Skeletal muscle satellite cell (primary cell): Measurements from ENCODE around the gene TCP1.
"Not testable (repeated sequence)": the region's sequence is repeated elsewhere in the genome, so short reads cannot be mapped to it uniquely, and the experiment has no call there.

Experiments used
- H3K27me3 ChIP-seq: 2 replicates; pipeline ENCODE4 v1.7.0; 2013; ENCODE audit warnings: low read length; ENCODE audit not compliant: control insufficient read depth, insufficient read depth
- H3K36me3 ChIP-seq: 2 replicates; pipeline ENCODE4 v1.7.0; 2013; ENCODE audit warnings: mild to moderate bottlenecking, control low read depth, low read length; ENCODE audit not compliant: insufficient read depth
- H3K4me1 ChIP-seq: 2 replicates; pipeline ENCODE4 v1.7.0; 2013; ENCODE audit warnings: low read length; ENCODE audit not compliant: control insufficient read depth, insufficient read depth
- H3K4me2 ChIP-seq: 2 replicates; pipeline ENCODE4 v1.7.0; 2013; ENCODE audit warnings: mild to moderate bottlenecking, low read length
- H3K4me3 ChIP-seq: 2 replicates; pipeline ENCODE4 v1.7.0; 2013; ENCODE audit warnings: low read length
- H3K9ac ChIP-seq: 2 replicates; pipeline ENCODE4 v1.7.0; 2013; ENCODE audit warnings: mild to moderate bottlenecking, low read depth, low read length, moderate library complexity
- H3K9me3 ChIP-seq: replicated peaks from 2 replicates; pipeline ENCODE4 v1.7.0; 2013; ENCODE audit warnings: mild to moderate bottlenecking, control low read depth, low read length

Gene TCP1

DNA sequence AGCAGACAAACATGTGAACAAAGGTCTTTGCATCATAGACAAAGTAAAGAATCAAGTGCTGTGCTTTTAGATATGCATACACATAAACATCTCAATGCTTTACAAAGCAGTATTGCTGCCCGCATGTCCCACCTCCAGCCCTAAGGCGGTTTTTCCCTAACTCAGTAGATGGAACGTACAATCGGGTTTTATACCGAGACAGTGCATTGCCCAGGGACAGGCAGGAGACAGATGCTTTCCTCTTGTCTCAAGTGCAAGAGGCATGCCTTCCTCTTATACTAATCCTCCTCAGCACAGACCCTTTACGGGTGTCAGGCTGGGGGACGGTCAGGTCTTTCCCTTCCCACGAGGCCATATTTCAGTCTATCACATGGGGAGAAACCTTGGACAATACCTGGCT, 5.6 kb upstream of the TCP1 start:
- Histone ChIP-seq H3K36me3 (peaks cover 38% of the 10 kb centered on the region), H3K4me1 (peaks cover 20% of the 10 kb centered on the region)
- not testable (repeated sequence) for H3K27me3 ChIP-seq, H3K4me3 ChIP-seq, H3K9me3 ChIP-seq, H3K4me2 ChIP-seq, H3K9ac ChIP-seq

DNA sequence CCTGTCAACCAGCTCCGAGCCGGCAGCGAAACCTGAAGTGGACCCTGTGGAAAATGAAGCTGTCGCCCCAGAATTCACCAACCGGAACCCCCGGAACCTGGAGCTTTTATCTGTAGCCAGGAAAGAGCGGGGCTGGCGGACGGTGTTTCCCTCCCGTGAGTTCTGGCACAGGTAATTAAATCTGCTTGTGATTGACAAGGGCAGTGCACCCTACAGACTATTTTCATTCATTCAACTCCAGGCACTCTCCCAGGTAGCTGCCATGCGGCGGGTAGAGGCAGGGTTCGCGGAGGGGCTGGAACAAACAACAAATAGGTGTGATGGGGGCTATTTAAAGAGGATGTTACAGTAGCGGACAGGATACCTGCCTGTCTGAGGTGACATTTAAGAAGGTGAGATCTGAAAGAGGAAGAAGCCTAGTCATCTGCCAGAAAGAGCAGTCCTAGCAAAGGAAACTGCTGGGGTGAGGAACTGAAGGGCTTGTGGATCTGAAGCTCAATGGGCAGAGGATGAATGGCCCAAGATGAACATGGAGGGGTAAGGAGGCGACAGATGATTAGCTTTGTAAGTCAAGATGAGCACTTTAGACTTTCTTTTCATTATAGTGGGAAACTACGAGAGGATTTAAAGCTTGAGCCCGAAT, 1.7 kb upstream of the TCP1 start:
- Histone ChIP-seq H3K9ac (peak overlapping the region; percentile 88), H3K36me3 (peaks cover 22% of the 10 kb centered on the region), H3K4me3 (peak overlapping the region; percentile 81), H3K9me3 (no peaks in the 10 kb centered on the region), H3K4me1 (peaks cover 33% of the 10 kb centered on the region), H3K27me3 (no peaks in the 10 kb centered on the region), H3K4me2 (peak overlapping the region; percentile 91)

DNA sequence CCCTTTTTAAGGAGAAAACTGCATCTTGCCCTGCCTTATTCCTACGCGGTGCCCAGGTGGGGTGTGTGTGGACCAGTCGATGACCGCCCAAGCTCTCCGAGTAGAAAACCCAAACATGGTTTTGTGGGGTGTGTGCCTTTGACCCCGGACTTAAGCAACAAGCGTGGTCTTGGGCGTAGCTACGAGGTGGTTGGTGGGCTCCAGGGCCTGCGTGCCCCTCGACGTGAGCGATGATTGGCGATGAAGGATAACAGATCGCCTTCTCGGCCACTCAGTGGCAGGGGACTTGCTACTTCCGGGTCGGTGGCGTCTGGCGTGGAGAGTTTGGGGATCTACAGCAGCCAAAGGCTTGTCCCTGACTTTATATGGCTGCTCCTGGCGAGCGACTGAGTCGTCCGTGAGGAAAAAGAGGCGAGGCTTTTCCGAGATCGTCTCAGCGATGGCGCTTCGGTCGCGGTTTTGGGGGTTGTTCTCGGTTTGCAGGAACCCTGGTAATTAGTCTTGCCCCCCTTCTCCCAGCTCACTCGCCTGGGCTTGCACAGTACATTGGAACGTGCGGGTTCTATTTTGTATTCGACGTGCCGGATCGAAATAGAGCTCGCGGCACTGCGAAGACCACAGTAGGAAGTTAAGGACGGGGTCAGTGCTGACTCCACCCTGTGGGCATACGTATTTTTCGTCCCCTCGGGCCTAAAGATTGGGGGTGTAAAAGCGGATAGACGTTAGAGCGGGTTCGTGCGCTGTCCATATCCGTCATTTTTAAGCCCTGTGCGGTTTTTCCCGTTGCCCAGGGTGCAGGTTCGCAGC, 950 bp upstream of the TCP1 start, which contains the start of gene MRPL18:
Gene MRPL18 (plus strand): TSS at position 319 of the 807 bp plus-strand sequence. CDS start 121 bp downstream, at position 440.
- Histone ChIP-seq H3K36me3 (peaks cover 28% of the 10 kb centered on the region), H3K4me2 (peak within 1 kb of the TSS; percentile 92)

DNA sequence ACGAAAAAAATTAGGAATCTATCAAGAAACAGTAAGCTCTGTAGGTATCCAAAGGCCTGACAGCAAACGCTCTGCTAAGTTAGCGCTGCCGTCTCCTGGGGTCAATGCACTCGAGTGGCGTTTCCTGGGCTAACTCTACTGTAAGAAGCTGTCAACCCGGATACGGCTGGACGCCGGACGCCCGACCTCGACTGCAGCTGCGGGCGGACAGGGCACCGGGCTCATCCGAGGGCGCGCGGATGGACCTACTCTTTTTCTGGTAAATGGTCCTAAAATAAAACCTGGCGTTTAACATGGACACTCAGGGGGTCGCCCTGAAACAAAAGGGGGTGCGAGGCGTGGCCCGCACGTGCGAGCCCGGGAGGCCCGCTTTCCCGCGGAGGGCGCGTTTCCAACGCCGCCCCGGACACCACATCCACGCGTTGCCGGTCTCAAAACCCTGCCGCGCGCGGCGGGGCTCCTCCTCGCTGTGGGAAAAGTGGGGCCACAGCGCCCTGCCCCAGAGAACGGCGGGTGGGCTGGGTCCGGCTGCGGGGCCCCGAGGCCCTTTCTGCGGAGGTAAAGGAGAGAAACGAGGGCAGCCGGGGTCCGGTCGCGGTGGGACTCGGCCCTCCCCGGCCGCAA, 537 bp downstream of the TCP1 start:
- Histone ChIP-seq H3K4me1 (peaks cover 34% of the 10 kb centered on the region), H3K4me3 (peak overlapping the region; percentile 93), H3K4me2 (peak overlapping the region; percentile 92), H3K9ac (peak overlapping the region; percentile 96), H3K27me3 (no peaks in the 10 kb centered on the region), H3K36me3 (peaks cover 34% of the 10 kb centered on the region), H3K9me3 (no peaks in the 10 kb centered on the region)

More for the DNA sequence above, 950 bp upstream of the TCP1 start, which contains the start of gene MRPL18:
- peak within 1 kb of the TSS; percentile 96 for H3K9ac ChIP-seq
- no peaks in the 10 kb centered on the region for H3K9me3 ChIP-seq
- H3K4me3 ChIP-seq = peak within 1 kb of the TSS; percentile 93
- H3K4me1 ChIP-seq = peaks cover 34% of the 10 kb centered on the region
- H3K27me3 ChIP-seq = no peaks in the 10 kb centered on the region

DNA sequence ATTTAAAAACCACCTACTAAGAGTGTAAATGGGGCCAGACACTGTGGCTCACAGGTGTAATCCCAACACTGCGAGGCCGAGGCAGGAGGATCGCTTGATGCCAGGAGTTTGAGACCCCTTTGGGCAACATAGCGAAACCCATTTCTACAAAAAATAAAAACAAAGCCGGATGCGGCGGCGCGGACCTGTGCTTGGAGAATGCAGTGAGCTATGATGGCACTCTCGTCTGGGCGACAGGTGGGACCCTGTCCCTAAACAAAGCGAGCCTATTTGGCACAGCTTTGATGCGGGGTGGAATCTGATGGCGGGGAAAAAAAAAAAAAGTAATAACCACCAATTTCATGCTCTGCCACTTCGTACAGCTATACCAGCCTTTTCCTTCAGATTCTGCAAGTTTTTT, 1.1 kb downstream of the TCP1 start:
- H3K27me3 ChIP-seq = no peaks in the 10 kb centered on the region
- H3K36me3 ChIP-seq = peaks cover 39% of the 10 kb centered on the region
- peak overlapping the region; percentile 93 for H3K4me3 ChIP-seq
- peak overlapping the region; percentile 92 for H3K4me2 ChIP-seq
- H3K9ac ChIP-seq = peak overlapping the region; percentile 96
- H3K4me1 ChIP-seq = peaks cover 34% of the 10 kb centered on the region
- no peaks in the 10 kb centered on the region for H3K9me3 ChIP-seq

DNA sequence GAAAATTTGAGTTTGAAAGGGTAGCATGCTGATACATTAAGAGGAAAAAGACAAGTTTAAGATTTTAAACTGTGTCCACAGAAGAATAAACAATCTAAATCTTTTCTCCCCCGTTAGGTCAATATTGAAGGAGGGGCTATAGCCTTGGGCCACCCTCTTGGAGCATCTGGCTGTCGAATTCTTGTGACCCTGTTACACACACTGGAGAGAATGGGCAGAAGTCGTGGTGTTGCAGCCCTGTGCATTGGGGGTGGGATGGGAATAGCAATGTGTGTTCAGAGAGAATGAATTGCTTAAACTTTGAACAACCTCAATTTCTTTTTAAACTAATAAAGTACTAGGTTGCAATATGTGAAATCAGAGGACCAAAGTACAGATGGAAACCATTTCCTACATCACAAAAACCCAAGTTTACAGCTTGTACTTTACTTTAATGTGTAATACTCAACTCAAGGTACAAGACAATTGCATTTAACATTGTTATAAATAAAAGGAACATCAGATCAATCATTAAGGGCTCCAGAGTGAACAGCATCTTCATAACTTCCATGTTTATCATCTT, 10.8 kb downstream of the TCP1 start:
- Histone ChIP-seq H3K4me1 (no peaks in the 10 kb centered on the region), H3K9me3 (no peaks in the 10 kb centered on the region), H3K27me3 (no peaks in the 10 kb centered on the region), H3K36me3 (peaks cover 85% of the 10 kb centered on the region), H3K9ac (no peak overlapping the region), H3K4me2 (no peak overlapping the region), H3K4me3 (no peak overlapping the region)

DNA sequence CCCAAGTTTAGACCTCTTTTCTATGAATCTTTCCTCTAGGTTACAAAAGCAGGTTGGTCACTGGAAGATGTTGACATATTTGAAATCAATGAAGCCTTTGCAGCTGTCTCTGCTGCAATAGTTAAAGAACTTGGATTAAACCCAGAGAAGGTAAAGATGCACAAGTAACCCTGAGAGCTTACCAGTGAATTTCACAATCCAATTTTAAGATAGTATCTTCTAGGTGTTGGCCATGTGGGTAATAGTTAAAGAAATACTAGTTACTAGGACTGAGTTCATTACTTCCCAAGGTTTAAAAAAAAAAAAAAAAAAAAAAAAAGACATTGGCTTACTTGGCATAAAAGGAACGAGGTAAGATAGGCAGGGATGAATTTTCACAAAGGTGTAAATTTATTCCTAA, 11.3 kb downstream of the TCP1 start:
- no peaks in the 10 kb centered on the region for H3K27me3 ChIP-seq
- no peak overlapping the region for H3K4me3 ChIP-seq
- H3K9me3 ChIP-seq = no peaks in the 10 kb centered on the region

DNA sequence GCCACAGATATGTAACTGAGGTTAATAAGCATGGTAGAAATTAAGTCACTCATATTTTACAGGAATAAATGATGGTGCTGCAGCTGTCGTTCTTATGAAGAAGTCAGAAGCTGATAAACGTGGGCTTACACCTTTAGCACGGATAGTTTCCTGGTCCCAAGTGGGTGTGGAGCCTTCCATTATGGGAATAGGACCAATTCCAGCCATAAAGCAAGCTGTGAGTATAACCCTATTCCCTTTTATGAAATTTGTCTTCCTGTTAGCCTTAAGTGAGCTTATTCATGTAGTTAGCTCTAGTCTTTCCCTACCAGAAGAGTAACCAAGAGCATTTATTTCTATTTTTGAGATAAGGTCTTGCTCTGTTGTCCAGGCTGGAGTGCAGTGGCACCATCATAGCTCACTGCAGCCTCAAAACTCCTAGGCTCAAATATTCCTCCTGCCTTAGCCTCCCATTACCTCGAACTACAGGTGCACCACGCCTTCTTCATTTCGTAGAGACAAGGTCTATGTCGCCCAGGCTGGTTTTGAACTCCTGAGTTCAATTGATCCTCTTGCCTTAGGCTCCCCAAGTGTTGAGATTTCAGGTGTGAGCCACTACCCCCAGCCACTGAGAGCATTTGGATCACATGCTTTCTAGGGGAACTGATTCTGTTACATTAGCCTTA, 12.0 kb downstream of the TCP1 start:
- Histone ChIP-seq H3K4me2 (no peak overlapping the region), H3K9me3 (no peaks in the 10 kb centered on the region), H3K27me3 (no peaks in the 10 kb centered on the region), H3K4me1 (no peaks in the 10 kb centered on the region), H3K4me3 (no peak overlapping the region), H3K36me3 (peaks cover 79% of the 10 kb centered on the region), H3K9ac (no peak overlapping the region)

More for the DNA sequence above, 11.3 kb downstream of the TCP1 start:
- Histone ChIP-seq H3K9ac (no peak overlapping the region), H3K4me1 (no peaks in the 10 kb centered on the region), H3K4me2 (no peak overlapping the region), H3K36me3 (peaks cover 83% of the 10 kb centered on the region)

DNA sequence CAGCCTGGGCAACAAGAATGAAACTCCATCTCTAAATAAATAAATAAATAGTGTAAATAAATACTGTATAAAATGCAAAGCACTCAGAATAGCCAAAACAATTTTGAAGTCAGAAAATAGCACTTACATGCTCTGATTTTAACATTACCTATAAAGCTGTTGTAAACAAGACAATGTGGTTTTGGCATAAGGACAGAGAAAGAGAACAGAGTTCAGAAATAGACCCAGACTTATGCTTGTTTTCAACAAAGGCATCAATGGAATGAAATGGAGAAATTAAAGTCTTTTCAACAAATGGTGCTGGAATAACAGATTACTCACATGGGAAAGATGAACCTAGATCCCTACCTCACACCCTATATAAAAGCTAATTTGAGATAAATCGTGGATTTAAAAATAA, 17.2 kb downstream of the TCP1 start:
- no peaks in the 10 kb centered on the region for H3K9me3 ChIP-seq
- no peaks in the 10 kb centered on the region for H3K27me3 ChIP-seq
- peaks cover 73% of the 10 kb centered on the region for H3K36me3 ChIP-seq
- no peak overlapping the region for H3K4me3 ChIP-seq
- H3K9ac ChIP-seq = no peak overlapping the region
- no peak overlapping the region for H3K4me2 ChIP-seq
- H3K4me1 ChIP-seq = no peaks in the 10 kb centered on the region

DNA sequence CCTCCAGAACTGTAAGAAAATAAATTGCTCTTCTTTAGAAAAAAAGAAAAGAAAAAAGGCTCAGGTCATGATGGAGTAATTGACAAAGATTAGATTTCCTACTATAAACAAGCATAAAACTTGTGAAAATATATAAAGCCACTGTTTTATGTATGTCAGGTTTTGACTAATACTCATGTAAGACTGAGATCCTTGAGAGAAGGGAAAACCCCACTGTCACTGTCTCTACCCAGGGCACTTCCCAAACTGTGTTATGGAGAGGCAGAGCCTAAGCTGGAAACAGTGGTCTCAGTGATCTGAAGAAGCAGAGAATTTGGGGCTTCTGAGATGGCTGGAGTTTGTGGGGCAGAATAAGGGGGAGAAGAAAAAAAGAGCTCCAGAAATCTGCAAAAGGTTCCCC, 19.9 kb downstream of the TCP1 start:
- Histone ChIP-seq H3K36me3 (peaks cover 72% of the 10 kb centered on the region), H3K4me2 (no peak overlapping the region), H3K9me3 (no peaks in the 10 kb centered on the region), H3K4me3 (no peak overlapping the region), H3K27me3 (no peaks in the 10 kb centered on the region), H3K4me1 (no peaks in the 10 kb centered on the region), H3K9ac (no peak overlapping the region)

DNA sequence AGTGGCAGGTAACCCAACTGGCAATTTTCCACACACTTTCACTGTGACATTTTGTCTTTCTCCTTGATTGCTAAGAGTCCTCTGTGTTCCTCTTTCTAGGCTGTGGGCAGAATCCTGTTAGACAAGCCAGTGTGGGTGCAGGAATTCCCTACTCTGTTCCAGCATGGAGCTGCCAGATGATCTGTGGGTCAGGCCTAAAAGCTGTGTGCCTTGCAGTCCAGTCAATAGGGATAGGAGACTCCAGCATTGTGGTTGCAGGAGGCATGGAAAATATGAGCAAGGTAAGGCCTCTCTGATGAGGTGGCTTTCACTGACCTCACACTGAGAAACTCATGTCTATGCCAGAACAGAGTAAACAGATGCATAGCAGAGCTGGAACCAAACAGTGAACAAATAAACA, 22.5 kb downstream of the TCP1 start:
- Histone ChIP-seq H3K27me3 (no peaks in the 10 kb centered on the region), H3K4me2 (no peak overlapping the region), H3K4me1 (peaks cover 10% of the 10 kb centered on the region), H3K4me3 (no peak overlapping the region), H3K9me3 (no peaks in the 10 kb centered on the region), H3K36me3 (peaks cover 60% of the 10 kb centered on the region), H3K9ac (no peak overlapping the region)
